Measurements from ENCODE around the gene CDK2AP2.
"Not testable (repeated sequence)": the region's sequence is repeated elsewhere in the genome, so short reads cannot be mapped to it uniquely, and the experiment has no call there.

The CDK2AP2 gene

DNA sequence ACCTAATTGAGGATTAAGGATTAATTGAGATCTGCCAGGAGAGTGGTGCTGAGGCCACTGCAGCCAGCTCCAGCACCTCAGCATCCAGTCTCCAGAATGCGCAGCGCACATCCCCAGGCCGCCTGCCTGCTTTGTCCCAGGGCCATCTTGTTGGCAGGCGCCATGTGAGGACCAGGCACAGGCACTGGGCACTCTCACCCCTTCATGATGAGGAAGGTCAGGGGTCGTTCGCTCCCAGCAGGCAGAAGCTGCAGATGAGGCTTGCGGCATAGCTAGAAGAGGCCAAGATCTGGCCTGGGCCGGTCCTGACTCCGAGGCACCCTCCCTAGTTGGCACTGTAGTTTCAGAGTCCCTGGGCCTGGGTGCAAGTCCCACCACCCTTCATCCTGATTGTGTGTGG, 8.8 kb upstream of the CDK2AP2 start:
- ChIA-PET CTCF (no interaction called here), POLR2A (no interaction called here)
- TF ChIP-seq, protein P1, sequence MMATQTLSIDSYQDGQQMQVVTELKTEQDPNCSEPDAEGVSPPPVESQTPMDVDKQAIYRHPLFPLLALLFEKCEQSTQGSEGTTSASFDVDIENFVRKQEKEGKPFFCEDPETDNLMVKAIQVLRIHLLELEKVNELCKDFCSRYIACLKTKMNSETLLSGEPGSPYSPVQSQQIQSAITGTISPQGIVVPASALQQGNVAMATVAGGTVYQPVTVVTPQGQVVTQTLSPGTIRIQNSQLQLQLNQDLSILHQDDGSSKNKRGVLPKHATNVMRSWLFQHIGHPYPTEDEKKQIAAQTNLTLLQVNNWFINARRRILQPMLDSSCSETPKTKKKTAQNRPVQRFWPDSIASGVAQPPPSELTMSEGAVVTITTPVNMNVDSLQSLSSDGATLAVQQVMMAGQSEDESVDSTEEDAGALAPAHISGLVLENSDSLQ (IDR thresholded peaks at IDR 0.05): no peak
- TF ChIP-seq FOXA1 (IDR thresholded peaks at IDR 0.05): no peak
- no peak for TF ChIP-seq NFRKB (IDR thresholded peaks at IDR 0.05)
- no peak for TF ChIP-seq ZNF384 (IDR thresholded peaks at IDR 0.05)
- no peak for TF ChIP-seq L3MBTL2 (conservative IDR thresholded peaks at IDR 0.05)
- no peak for TF ChIP-seq SP1 (IDR thresholded peaks at IDR 0.05)
- TF ChIP-seq ARNT (IDR thresholded peaks at IDR 0.05): no peak
- TF ChIP-seq CTBP1 (IDR thresholded peaks at IDR 0.05; ENCODE audit: borderline replicate concordance): no peak
- no peak for DNase-seq (ENCODE audit: extremely low spot score)

DNA sequence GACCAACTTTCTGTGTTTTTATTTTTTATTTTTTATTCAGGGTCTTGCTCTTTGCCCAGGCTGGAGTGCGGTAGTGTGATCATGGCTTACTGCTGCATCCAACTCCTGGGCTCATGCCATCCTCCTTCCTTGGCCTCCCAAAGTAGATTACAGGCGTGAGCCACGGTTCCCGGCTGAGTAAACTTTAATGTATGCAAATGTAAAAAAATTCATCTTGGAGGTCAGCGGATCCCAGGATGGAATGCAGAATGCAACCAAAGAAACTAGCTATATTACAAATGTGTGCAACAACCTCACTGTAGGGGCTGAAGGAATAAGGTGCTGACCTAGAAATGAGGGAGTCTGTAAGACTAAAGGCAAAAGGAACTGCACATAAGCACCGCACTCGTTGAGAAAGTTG, 6.2 kb upstream of the CDK2AP2 start:
- DNase-seq (ENCODE audit: extremely low spot score): no peak
- CTCF ChIA-PET: no interaction called here
- POLR2A ChIA-PET: no interaction called here
- TF ChIP-seq ARNT (IDR thresholded peaks at IDR 0.05): no peak
- no peak for TF ChIP-seq ELF4 (IDR thresholded peaks at IDR 0.05)
- TF ChIP-seq, protein P1 (IDR thresholded peaks at IDR 0.05): no peak
- no peak for TF ChIP-seq FOXK2 (IDR thresholded peaks at IDR 0.05)
- no peak for TF ChIP-seq FOXA1 (IDR thresholded peaks at IDR 0.05)
- TF ChIP-seq SUZ12 (IDR thresholded peaks at IDR 0.05): no peak
- TF ChIP-seq LEF1 (IDR thresholded peaks at IDR 0.05; ENCODE audit: borderline replicate concordance): no peak
- no peak for TF ChIP-seq CTBP1 (IDR thresholded peaks at IDR 0.05; ENCODE audit: borderline replicate concordance)
- TF ChIP-seq L3MBTL2 (conservative IDR thresholded peaks at IDR 0.05): no peak
- TF ChIP-seq HDGF (IDR thresholded peaks at IDR 0.05; ENCODE audit: borderline replicate concordance): no peak
- TF ChIP-seq SP1 (IDR thresholded peaks at IDR 0.05): no peak
- TF ChIP-seq FOXM1 (IDR thresholded peaks at IDR 0.05; ENCODE audit: borderline replicate concordance): no peak
- no peak for TF ChIP-seq ZNF384 (IDR thresholded peaks at IDR 0.05)
- no peak for TF ChIP-seq TARDBP (IDR thresholded peaks at IDR 0.05)
- TF ChIP-seq BHLHE40 (IDR thresholded peaks at IDR 0.05; ENCODE audit: borderline replicate concordance): no peak
- TF ChIP-seq NFRKB (IDR thresholded peaks at IDR 0.05): no peak

DNA sequence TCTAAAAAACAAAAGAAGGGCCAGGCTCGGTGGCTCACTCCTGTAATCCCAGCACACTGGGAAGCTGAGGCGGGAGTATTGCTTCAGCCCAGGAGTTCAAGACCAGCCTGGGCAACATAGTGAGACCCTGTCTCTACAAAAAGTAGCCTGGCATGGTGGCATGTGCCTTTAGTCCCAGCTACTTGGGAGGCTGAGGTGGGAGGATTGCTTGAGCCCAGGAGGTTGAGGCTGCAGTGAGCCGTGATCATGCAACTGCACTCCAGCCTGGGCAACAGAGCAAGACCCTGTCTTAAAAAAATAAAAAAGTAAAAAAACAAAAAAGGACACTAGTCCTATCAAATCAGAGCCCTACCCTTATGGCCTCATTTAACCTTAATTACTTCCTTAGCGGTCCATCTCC, 3.6 kb upstream of the CDK2AP2 start:
- DNase-seq (ENCODE audit: extremely low spot score); POLR2A ChIA-PET; CTCF ChIA-PET: not testable (repeated sequence)

- ChIA-PET CTCF (no interaction called here), POLR2A (no interaction called here)
- DNase-seq (ENCODE audit: extremely low spot score): no peak
- TF ChIP-seq SP1 (IDR thresholded peaks at IDR 0.05) (no peak), SUZ12 (IDR thresholded peaks at IDR 0.05) (no peak), FOXK2 (IDR thresholded peaks at IDR 0.05) (no peak), L3MBTL2 (conservative IDR thresholded peaks at IDR 0.05) (no peak), BHLHE40 (IDR thresholded peaks at IDR 0.05; ENCODE audit: borderline replicate concordance) (no peak), TARDBP (IDR thresholded peaks at IDR 0.05) (no peak), LEF1 (IDR thresholded peaks at IDR 0.05; ENCODE audit: borderline replicate concordance) (no peak), ELF4 (IDR thresholded peaks at IDR 0.05) (no peak)
- TF ChIP-seq, protein P1 (IDR thresholded peaks at IDR 0.05): no peak
Measured at GRCh38 chr11:67510023-67510345, 2.0 kb upstream of the CDK2AP2 start.

GRCh38 chr11:67508486-67509121, 642 bp upstream of the CDK2AP2 start:
- peak; percentile 99 for DNase-seq (ENCODE audit: extremely low spot score)
- POLR2A ChIA-PET: interaction anchor here (1.0 kb wide), 1 partner anchor 65 kb away, joined by 3 read pairs; the partner anchor contains the start of gene CORO1B
- no peak for TF ChIP-seq CTBP1 (IDR thresholded peaks at IDR 0.05; ENCODE audit: borderline replicate concordance)
- peak; percentile 9; the same call in 1 of the 2 replicates for TF ChIP-seq L3MBTL2 (conservative IDR thresholded peaks at IDR 0.05)
- CTCF ChIA-PET: no interaction called here

GRCh38 chr11:67507242-67507863, 609 bp downstream of the CDK2AP2 start:
- POLR2A ChIA-PET: interaction anchor here (1.0 kb wide), 1 partner anchor 64 kb away, joined by 3 read pairs; the partner anchor contains the start of gene CORO1B
- no peak for TF ChIP-seq FOXM1 (IDR thresholded peaks at IDR 0.05; ENCODE audit: borderline replicate concordance)
- no peak for TF ChIP-seq L3MBTL2 (conservative IDR thresholded peaks at IDR 0.05)
- no peak for TF ChIP-seq CTBP1 (IDR thresholded peaks at IDR 0.05; ENCODE audit: borderline replicate concordance)
- no peak for TF ChIP-seq FOXK2 (IDR thresholded peaks at IDR 0.05)
- no peak for TF ChIP-seq ZNF384 (IDR thresholded peaks at IDR 0.05)
- TF ChIP-seq TARDBP (IDR thresholded peaks at IDR 0.05): no peak
- no peak for TF ChIP-seq NFRKB (IDR thresholded peaks at IDR 0.05)
- TF ChIP-seq BHLHE40 (IDR thresholded peaks at IDR 0.05; ENCODE audit: borderline replicate concordance): no peak
- TF ChIP-seq SP1 (IDR thresholded peaks at IDR 0.05): no peak
- no peak for TF ChIP-seq ARNT (IDR thresholded peaks at IDR 0.05)
- TF ChIP-seq HDGF (IDR thresholded peaks at IDR 0.05; ENCODE audit: borderline replicate concordance): no peak
- TF ChIP-seq SUZ12 (IDR thresholded peaks at IDR 0.05): no peak
- TF ChIP-seq, protein P1 (IDR thresholded peaks at IDR 0.05): no peak
- CTCF ChIA-PET: no interaction called here
- DNase-seq (ENCODE audit: extremely low spot score): no peak

Measured in HEK293T (cell line).